H1 (cell line): ENCODE measurements around the gene GALNT9. TPM values are rescaled to one million over a fixed set of nuclear protein-coding genes. Genes with fewer than 3 reads are reported as not detected.

ENCODE experiments used
- CBX5 ChIP-seq: fragments of 300-800, 300-1000 bp; sonication (generic); IDR thresholded peaks from 2 replicates; pipeline ENCODE4 v1.7.1; 2016; ENCODE audit warnings: antibody characterized with exemption, low read length, low read depth
- CHD7 ChIP-seq: fragments of 300-600 bp; sonication (generic); IDR thresholded peaks from 2 replicates; pipeline ENCODE4 v1.7.1; 2012; ENCODE audit warnings: low read length, moderate library complexity, mild to moderate bottlenecking, inconsistent platforms; ENCODE audit not compliant: insufficient replicate concordance
- EGR1 ChIP-seq: IDR thresholded peaks from 2 replicates; pipeline ENCODE4 v1.6.1; 2011; ENCODE audit warnings: low read depth, low read length, borderline replicate concordance
- JUN ChIP-seq: IDR thresholded peaks from 2 replicates; pipeline ENCODE4 v1.6.1; 2011; ENCODE audit warnings: low read depth, mild to moderate bottlenecking, improper control_type of control experiment, low read length
- PHF8 ChIP-seq: fragments of 200-600 bp; sonication (generic); conservative IDR thresholded peaks from 2 replicates; pipeline ENCODE4 v1.7.1; 2012; ENCODE audit warnings: low read depth, mild to moderate bottlenecking, inconsistent platforms, low read length, moderate library complexity
- SAP30 ChIP-seq: fragments of 300-600 bp; sonication (generic); IDR thresholded peaks from 2 replicates; pipeline ENCODE4 v1.7.1; 2012; ENCODE audit warnings: low read length, moderate library complexity, mild to moderate bottlenecking, inconsistent platforms; ENCODE audit not compliant: insufficient read depth, insufficient replicate concordance
- SP2 ChIP-seq: IDR thresholded peaks from 2 replicates; pipeline ENCODE4 v1.6.1; 2012; ENCODE audit warnings: mild to moderate bottlenecking, low read length, inconsistent platforms
- polyA plus RNA-seq, 7 experiments: library from polyadenylated mRNA; depleted of rRNA in 3 of 7; stranded (reverse) in 5 of 7; unstranded in 2 of 7; fragments of >200 nt in 5 of 7; fragments of 200-250 nt in 2 of 7; gene quantifications; 1 replicate in 5 of 7; 2 replicates in 1 of 7; 4 replicates in 1 of 7; pipeline versions ENCODE4 v1.2.1 to v1.2.3, GENCODE V29; 2011 to 2013; ENCODE audit warnings: missing spikeins in 2 of 7, mixed read lengths in 2 of 7
- total RNA-seq: library from RNA; stranded (reverse); fragmentation: NEBNext Ultra II Directional; extraction: Animal tissue kit (Norgen Biotek cat#: 25700); gene quantifications from 2 replicates; pipeline ENCODE4 v1.2.1, GENCODE V29; 2021

Gene GALNT9
- total and polyA plus RNA-seq, 2 of the 8 experiments (the other 6 are each of a cell fraction or from before 2014, with no cell fraction given) = 2.0 to 3.6 TPM

- no peak for TF ChIP-seq CHD7
- no peak for TF ChIP-seq SP2
- TF ChIP-seq EGR1 = no peak
- no peak for TF ChIP-seq SAP30
- no peak for TF ChIP-seq JUN
- no peak for TF ChIP-seq PHF8
- no peak for TF ChIP-seq CBX5
- TF ChIP-seq, all 59 proteins: peak for 6
These were observed 13.2 kb upstream of the GALNT9 start (continued) for GRCh38 chr12:132342251-132343227.
